A204.1 (cell line): ENCODE measurements around the gene SPIB.

Source experiments
- FAIRE-seq: peaks from 2 replicates; lab custom pipeline; 2012; peaks lifted over from hg19 to GRCh38; lab: Jason Lieb, UNC

Gene SPIB

DNA sequence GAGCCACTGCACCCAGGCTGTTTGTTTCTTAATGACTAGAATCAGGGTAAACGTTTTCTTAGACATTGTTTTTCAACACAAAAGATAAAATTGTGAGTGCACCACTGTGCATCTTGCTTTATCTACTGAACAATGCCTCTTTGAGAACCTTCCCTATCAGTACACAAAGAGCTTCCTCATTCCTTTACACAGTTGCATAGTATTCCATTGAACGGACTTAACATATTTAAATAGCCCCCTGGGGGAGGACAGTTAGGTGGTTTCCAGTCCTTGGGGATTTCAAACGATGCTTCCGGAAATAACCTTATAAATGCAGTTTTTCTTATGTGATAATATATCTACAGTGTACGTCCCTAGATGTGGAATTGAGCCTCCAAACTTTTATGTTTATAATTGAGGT is 26.0 kb upstream of the SPIB start:
- FAIRE-seq: no peak

DNA sequence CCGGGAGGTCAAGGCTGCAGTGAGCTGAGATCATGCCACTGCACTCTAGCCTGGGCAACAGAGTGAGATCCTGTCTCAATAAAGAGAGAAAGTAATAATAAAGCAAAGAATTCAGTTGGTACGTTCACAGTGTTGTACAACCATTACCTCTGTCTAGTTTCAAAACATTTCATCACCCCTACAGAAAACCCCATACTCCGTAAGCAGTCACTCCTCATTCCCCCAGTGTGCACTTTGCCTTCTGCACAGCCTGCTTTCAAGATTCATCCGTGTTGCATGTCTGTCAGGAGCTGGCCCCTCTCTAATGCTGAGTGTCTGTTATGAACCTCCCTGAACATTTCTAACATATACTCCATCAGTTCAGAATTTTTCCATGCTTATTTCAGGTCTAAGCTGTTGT is 25.1 kb upstream of the SPIB start:
- no peak for FAIRE-seq

DNA sequence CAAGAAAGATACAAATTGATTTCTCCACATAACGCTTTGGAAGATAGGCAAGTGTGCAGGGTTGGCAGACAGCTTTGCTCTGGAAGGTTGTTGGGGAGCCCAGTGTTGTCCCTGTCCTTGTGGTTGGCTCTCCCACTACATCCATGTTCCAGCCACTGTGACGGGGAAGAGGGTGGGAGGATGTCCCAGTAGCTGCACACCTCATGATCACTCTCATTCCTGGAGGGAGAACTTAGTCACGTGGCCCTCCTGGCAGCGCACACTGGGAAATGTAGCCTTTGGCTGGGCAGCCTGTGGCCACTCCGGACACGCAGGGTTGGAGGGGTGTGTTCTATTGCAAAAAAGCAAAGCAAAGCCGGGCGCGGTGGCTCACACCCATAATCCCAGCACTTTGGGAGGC is 24.7 kb upstream of the SPIB start:
- no peak for FAIRE-seq

- FAIRE-seq: no peak
Measured at GRCh38 chr19:50398675-50399367, 19.9 kb upstream of the SPIB start.

DNA sequence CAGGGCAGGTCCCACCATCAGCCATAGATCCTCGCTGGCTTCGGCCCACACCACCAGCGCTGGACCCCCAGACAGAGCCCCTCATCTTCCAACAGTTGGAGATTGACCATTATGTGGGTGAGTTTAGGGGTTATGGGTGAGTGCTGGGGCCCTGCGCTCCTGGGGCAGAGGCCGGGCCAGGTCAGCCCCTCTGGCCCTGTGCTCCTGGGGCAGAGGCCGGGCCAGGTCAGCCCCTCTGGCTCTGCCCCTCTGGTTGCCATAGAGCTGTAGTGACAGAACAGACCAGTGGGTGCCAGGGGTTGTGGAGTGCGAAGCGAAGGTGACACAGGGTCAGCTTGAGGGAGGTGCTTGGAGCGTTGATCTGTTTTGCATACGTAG is 19.4 kb upstream of the SPIB start:
- FAIRE-seq: no peak

- FAIRE-seq: no peak
Measured at GRCh38 chr19:50401605-50402450, 16.9 kb upstream of the SPIB start.

DNA sequence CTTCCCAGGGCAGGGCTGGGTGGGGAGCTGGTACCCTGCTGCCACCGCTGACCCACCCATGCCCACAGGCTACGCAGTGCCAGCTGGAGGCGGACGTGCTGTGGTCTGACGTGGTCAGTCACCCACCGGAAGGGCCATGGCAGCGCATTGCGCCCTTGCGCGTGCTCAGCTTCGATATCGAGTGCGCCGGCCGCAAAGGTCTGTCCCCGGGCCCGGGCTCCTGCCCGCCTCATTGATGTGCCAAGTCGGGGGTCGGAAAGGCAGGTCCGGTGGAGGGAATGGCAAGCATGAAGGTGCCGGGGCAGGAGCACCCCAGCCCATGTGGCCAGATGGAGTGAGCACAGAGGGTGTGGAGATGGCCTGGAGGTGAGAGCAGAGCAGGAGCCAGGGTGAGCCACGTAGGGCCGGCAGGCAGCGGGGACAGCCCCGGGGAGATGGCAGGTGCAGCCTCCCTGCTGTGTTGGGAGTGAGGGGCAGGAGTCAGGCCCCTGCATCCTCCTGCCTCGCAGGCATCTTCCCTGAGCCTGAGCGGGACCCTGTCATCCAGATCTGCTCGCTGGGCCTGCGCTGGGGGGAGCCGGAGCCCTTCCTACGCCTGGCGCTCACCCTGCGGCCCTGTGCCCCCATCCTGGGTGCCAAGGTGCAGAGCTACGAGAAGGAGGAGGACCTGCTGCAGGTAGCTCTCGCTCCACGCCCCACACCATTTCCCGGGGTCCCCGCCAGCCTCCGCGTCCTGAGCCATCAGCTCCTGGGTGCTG is 16.0 kb upstream of the SPIB start:
- no peak for FAIRE-seq

DNA sequence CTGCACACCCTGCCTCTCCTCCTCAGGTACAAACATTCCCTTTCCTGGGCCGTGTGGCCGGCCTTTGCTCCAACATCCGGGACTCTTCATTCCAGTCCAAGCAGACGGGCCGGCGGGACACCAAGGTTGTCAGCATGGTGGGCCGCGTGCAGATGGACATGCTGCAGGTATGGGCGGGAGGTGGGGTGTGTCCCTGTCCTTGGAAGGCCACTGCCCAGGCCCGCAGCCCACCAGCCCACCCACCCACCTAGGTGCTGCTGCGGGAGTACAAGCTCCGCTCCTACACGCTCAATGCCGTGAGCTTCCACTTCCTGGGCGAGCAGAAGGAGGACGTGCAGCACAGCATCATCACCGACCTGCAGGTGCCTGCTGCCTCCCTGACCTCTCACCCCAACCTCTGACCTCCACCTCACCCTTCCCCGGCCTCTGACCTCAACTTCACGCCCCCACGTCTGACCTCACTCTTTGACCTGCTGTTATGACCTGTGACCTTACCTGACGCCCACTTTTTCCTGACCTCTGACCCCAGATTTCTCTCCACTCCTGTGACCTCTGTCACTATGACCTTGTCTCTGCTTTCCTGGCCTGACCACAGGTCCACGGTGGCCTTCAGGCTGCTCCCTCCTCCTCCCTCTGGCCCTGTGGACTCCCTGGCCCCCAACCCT is 12.4 kb upstream of the SPIB start:
- FAIRE-seq: no peak

GRCh38 chr19:50406829-50407228 is 11.9 kb upstream of the SPIB start:
- no peak for FAIRE-seq

DNA sequence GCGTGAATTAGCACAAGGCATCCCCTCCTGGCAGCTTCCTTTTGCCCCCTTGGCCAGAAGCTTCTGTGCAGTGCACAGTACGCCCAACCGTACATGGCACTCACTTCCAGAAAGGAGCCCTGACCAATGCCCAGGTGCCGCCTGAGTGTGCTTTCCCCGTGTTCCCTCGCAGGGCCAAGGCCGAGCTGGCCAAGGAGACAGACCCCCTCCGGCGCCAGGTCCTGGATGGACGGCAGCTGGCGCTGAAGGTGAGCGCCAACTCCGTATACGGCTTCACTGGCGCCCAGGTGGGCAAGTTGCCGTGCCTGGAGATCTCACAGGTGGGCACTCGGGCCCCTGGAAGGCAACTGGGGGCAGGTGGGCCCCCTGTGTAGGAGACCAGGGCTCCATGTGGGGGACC is 9.4 kb upstream of the SPIB start:
- FAIRE-seq: no peak

DNA sequence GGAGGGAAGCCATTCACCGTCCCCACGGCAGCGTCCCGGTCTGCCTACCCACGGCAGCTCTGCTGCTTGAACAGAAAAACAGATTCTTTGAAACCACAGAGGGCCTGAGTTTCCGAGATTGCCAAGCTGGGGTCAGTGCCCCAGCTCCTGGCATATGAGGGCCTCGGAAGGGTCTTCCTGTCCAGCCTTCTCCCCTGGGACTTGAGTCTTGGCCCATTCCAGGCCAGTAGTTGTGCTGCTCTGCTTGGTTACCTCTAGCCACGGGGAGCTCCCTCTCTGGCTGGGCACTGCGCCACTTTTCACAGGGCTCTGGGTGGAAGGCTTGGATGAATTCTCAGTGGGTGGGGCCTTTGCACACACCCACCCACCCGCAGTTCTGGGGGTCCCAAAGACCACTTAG is 8.6 kb upstream of the SPIB start:
- FAIRE-seq: no peak

GRCh38 chr19:50412419-50412818 is 6.3 kb upstream of the SPIB start:
- FAIRE-seq: no peak

- FAIRE-seq: no peak
Measured at GRCh38 chr19:50413096-50413495, 5.6 kb upstream of the SPIB start.

GRCh38 chr19:50413531-50413930 is 5.2 kb upstream of the SPIB start:
- FAIRE-seq: no peak

- no peak for FAIRE-seq
Measured at GRCh38 chr19:50414864-50415660, 3.7 kb upstream of the SPIB start.

- FAIRE-seq: no peak
Measured at GRCh38 chr19:50415661-50416033, 3.1 kb upstream of the SPIB start.

DNA sequence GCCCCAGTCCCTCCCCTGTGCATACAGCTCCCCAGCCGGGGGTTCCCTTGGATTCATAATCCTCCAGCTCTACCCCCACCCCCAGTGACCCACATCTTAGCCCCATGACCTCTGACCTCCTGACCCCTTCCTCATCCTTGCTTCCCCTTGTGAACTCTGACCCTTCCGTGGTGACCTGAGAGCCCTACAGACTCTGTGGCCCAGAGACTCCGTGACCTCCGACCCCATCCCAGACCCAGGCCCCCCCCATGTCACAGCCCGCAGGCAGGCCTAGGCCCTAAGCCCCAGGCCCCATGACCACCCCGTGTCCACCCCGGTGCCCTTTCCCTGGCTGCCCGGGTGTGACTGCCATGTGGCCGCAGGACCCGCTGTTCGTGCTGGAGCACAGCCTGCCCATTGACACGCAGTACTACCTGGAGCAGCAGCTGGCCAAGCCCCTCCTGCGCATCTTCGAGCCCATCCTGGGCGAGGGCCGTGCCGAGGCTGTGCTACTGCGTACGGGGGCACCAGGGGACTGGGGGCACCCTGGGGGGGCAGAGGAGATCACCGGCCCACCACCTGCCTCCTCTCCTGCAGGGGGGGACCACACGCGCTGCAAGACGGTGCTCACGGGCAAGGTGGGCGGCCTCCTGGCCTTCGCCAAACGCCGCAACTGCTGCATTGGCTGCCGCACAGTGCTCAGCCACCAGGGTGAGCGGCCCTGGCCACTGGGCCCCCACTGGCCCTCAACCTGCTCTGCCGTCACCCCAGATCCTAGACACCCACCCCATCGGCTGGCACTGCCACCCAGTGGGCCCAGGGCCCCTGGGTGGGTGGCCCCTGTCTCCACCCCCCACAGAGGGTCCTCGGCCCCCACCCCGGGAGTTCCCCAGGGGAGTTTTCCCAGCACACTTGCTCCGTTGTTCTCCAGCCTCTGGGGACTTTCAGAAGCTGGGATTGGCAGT is 2.4 kb upstream of the SPIB start:
- FAIRE-seq: no peak

GRCh38 chr19:50417111-50418081 is 1.3 kb upstream of the SPIB start:
- no peak for FAIRE-seq

GRCh38 chr19:50419022-50419579 is 363 bp downstream of the SPIB start:
- FAIRE-seq: no peak
